Gastrocnemius medialis (tissue), 4 donors: Measurements from ENCODE around the gene PTTG1.

Source experiments
- CTCF ChIP-seq, 5 experiments: fragments of 450-650 bp in 3 of 5; fragments of 200-600 bp in 2 of 5; sonication (generic) in 2 of 5; IDR thresholded peaks in 4 of 5; conservative IDR thresholded peaks in 1 of 5; 1 replicate in 4 of 5; 2 replicates in 1 of 5; pipeline ENCODE4 v1.5.1; 2016 to 2019; ENCODE audit warnings: antibody characterized with exemption in 5 of 5, mild to moderate bottlenecking in 3 of 5, moderate library complexity in 3 of 5
- POLR2A ChIP-seq, 2 donors: fragments of 450-650 bp; IDR thresholded peaks; one replicate each; pipeline ENCODE4 v1.6.1; 2017; ENCODE audit warnings: antibody characterized with exemption in 2 of 2, mild to moderate bottlenecking in 2 of 2, moderate library complexity in 2 of 2

- TF ChIP-seq CTCF (IDR thresholded peaks at IDR 0.05 in 4 of 5, conservative IDR thresholded peaks at IDR 0.05 in 1 of 5) (no peak), POLR2A (IDR thresholded peaks at IDR 0.05) (no peak)
These were observed 1.4 kb upstream of the PTTG1 start for GRCh38 chr5:160420331-160420610.
